ENCODE results near the gene TEX44. TPM values are rescaled to one million over a fixed set of nuclear protein-coding genes. Genes with fewer than 3 reads are reported as not detected.

The TEX44 gene
- total and polyA plus RNA-seq, 2 of the 13 experiments (the other 11 are each of a cell fraction or from before 2014, with no cell fraction given) = not detected

GRCh38 chr2:231604101-231604684 lies 11.5 kb downstream of the TEX44 start (continued):
- TF ChIP-seq, protein P1, sequence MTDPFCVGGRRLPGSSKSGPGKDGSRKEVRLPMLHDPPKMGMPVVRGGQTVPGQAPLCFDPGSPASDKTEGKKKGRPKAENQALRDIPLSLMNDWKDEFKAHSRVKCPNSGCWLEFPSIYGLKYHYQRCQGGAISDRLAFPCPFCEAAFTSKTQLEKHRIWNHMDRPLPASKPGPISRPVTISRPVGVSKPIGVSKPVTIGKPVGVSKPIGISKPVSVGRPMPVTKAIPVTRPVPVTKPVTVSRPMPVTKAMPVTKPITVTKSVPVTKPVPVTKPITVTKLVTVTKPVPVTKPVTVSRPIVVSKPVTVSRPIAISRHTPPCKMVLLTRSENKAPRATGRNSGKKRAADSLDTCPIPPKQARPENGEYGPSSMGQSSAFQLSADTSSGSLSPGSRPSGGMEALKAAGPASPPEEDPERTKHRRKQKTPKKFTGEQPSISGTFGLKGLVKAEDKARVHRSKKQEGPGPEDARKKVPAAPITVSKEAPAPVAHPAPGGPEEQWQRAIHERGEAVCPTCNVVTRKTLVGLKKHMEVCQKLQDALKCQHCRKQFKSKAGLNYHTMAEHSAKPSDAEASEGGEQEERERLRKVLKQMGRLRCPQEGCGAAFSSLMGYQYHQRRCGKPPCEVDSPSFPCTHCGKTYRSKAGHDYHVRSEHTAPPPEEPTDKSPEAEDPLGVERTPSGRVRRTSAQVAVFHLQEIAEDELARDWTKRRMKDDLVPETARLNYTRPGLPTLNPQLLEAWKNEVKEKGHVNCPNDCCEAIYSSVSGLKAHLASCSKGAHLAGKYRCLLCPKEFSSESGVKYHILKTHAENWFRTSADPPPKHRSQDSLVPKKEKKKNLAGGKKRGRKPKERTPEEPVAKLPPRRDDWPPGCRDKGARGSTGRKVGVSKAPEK (CRISPR knock-in tag; IDR thresholded peaks at IDR 0.05; ENCODE audit: borderline replicate concordance) = 0 out of 2 replicates have a peak, but pooled peaks have one; percentile 45
- TF ChIP-seq MLLT10 (CRISPR knock-in tag; IDR thresholded peaks at IDR 0.05) (no peak), MYC (CRISPR knock-in tag; IDR thresholded peaks at IDR 0.05; ENCODE audit: borderline replicate concordance) (peak; percentile 30; the same call in 1 of the 2 replicates), SALL1 (CRISPR knock-in tag; IDR thresholded peaks at IDR 0.05) (peak; percentile 34; the same call in 1 of the 2 replicates), NR1H2 (CRISPR knock-in tag; IDR thresholded peaks at IDR 0.05; ENCODE audit: borderline replicate concordance, low read depth) (no peak), ZNF513 (CRISPR knock-in tag; conservative IDR thresholded peaks at IDR 0.05) (no peak), ZNF280B (CRISPR knock-in tag; IDR thresholded peaks at IDR 0.05; ENCODE audit: borderline replicate concordance) (0 out of 2 replicates have a peak, but pooled peaks have one; percentile 18), ZNF775 (CRISPR knock-in tag; IDR thresholded peaks at IDR 0.05; ENCODE audit: borderline replicate concordance) (no peak), CENPT (CRISPR knock-in tag; IDR thresholded peaks at IDR 0.05; ENCODE audit: low read depth) (0 out of 2 replicates have a peak, but pooled peaks have one; percentile 72), AHDC1 (CRISPR knock-in tag; IDR thresholded peaks at IDR 0.05; ENCODE audit: borderline replicate concordance) (no peak), DR1 (CRISPR knock-in tag; IDR thresholded peaks at IDR 0.05) (no peak), TAF1 (CRISPR knock-in tag; IDR thresholded peaks at IDR 0.05) (no peak), NR2C2 (CRISPR knock-in tag; IDR thresholded peaks at IDR 0.05; ENCODE audit: borderline replicate concordance) (no peak)
- TF ChIP-seq, protein P2, sequence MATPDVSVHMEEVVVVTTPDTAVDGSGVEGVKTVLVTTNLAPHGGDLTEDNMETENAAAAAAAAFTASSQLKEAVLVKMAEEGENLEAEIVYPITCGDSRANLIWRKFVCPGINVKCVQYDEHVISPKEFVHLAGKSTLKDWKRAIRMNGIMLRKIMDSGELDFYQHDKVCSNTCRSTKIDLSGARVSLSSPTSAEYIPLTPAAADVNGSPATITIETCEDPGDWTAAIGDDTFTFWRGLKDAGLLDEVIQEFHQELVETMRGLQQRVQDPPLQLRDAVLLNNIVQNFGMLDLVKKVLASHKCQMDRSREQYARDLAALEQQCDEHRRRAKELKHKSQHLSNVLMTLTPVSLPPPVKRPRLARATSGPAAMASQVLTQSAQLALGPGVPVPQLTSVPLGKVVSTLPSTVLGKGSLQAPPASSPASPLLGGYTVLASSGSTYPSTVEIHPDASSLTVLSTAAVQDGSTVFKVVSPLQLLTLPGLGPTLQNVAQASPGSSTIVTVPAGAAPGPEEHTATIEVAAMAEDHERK (CRISPR knock-in tag; IDR thresholded peaks at IDR 0.05; ENCODE audit: low read depth) = no peak
